Ascending aorta (tissue), 2 donors: ENCODE measurements around the gene ST6GALNAC6. TPM values are rescaled to one million over a fixed set of nuclear protein-coding genes. Genes with fewer than 3 reads are reported as not detected.

Experiments used
- DNase-seq, 2 donors: peaks; one replicate each; pipeline ENCODE4 v3.0.0-alpha.2; 2019; ENCODE audit warnings: low spot score in 2 of 2
- H3K27ac ChIP-seq, 2 donors: fragments of 200-600 bp; sonication (generic); one replicate each; pipeline ENCODE4 v1.5.1; 2016 to 2017; ENCODE audit warnings: mild to moderate bottlenecking in 1 of 2
- H3K27me3 ChIP-seq: fragments of 200-600 bp; sonication (generic); one replicate; pipeline ENCODE4 v1.5.1; 2017
- H3K36me3 ChIP-seq, 2 donors: fragments of 200-600 bp; sonication (generic); one replicate each; pipeline ENCODE4 v1.5.1; 2016
- H3K4me1 ChIP-seq, 2 donors: fragments of 200-600 bp; sonication (generic); one replicate each; pipeline ENCODE4 v1.5.1; 2016 to 2017; ENCODE audit warnings: mild to moderate bottlenecking in 1 of 2
- H3K4me3 ChIP-seq, 2 donors: fragments of 200-600 bp; sonication (generic); one replicate each; pipeline ENCODE4 v1.5.1; 2016 to 2017; ENCODE audit warnings: mild to moderate bottlenecking in 1 of 2
- H3K9me3 ChIP-seq, 2 donors: fragments of 200-600 bp; sonication (generic); one replicate each; pipeline ENCODE4 v1.5.1; 2016
- intact Hi-C: fragments of 100-400 bp; cut with DNase I; formaldehyde crosslinking; loops from one replicate; pipeline ENCODE4 v1.15.1; 2023
- total RNA-seq: library from RNA; depleted of rRNA; stranded (reverse); fragments of >200 nt; gene quantifications from one replicate; pipeline ENCODE4 v1.1.0, GENCODE V29; 2016
- TF ChIP-seq, protein P1 (sequence below), 3 experiments: fragments of 200-600 bp in 2 of 3; fragments of 450-650 bp in 1 of 3; sonication (generic) in 2 of 3; IDR thresholded peaks; one replicate each; pipeline ENCODE4 v1.5.1; 2016 to 2019; ENCODE audit warnings: antibody characterized with exemption in 3 of 3, mild to moderate bottlenecking in 1 of 3, moderate library complexity in 1 of 3

The ST6GALNAC6 gene
- total RNA-seq, 1 donor from 2014 or later: 172 TPM

DNA sequence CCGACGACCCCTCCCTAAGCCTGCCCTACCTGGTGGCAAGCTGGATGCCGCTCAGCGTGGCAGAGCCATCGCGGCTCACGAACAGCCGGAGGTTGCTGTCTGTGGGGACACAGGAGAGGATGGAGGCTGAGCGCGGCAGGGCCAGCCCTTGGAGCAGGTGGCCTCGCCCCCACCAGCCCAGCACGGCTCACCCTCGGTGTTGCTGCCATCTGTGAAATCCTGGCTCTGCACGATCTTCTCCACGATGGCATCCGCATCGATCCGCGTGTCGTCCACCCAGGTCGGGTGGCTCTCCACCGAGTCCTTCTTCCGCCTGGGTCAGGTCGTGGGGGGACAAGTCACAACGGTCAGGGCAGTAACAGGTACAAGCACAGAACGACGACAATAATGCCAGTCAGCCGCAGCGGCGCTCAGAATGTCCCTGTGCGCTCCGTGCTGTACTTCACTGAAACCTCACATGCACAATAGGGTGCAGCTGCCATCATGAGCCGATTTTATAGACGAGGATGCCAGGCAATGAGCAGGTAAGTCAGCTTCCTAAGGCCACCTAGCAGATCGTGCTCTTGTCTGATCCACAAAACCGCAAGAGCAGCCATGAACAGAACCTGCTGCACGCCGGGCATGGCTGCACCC, 45.3 kb upstream of the ST6GALNAC6 start:
- Histone ChIP-seq H3K36me3 (peaks cover 15 to 25% of the 10 kb centered on the region in 2 donors), H3K4me1 (peaks cover 0 to 4% of the 10 kb centered on the region in 2 donors), H3K4me3 (no peak overlapping the region), H3K9me3 (no peaks in the 10 kb centered on the region), H3K27ac (no peak overlapping the region), H3K27me3 (no peaks in the 10 kb centered on the region)
- intact Hi-C loops: loop anchor here (2.0 kb wide), 1 partner anchor 172 kb away; no protein-coding TSS in a partner anchor
- TF ChIP-seq, protein P1, sequence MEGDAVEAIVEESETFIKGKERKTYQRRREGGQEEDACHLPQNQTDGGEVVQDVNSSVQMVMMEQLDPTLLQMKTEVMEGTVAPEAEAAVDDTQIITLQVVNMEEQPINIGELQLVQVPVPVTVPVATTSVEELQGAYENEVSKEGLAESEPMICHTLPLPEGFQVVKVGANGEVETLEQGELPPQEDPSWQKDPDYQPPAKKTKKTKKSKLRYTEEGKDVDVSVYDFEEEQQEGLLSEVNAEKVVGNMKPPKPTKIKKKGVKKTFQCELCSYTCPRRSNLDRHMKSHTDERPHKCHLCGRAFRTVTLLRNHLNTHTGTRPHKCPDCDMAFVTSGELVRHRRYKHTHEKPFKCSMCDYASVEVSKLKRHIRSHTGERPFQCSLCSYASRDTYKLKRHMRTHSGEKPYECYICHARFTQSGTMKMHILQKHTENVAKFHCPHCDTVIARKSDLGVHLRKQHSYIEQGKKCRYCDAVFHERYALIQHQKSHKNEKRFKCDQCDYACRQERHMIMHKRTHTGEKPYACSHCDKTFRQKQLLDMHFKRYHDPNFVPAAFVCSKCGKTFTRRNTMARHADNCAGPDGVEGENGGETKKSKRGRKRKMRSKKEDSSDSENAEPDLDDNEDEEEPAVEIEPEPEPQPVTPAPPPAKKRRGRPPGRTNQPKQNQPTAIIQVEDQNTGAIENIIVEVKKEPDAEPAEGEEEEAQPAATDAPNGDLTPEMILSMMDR (IDR thresholded peaks at IDR 0.05): no peak
- DNase-seq: no peak

DNA sequence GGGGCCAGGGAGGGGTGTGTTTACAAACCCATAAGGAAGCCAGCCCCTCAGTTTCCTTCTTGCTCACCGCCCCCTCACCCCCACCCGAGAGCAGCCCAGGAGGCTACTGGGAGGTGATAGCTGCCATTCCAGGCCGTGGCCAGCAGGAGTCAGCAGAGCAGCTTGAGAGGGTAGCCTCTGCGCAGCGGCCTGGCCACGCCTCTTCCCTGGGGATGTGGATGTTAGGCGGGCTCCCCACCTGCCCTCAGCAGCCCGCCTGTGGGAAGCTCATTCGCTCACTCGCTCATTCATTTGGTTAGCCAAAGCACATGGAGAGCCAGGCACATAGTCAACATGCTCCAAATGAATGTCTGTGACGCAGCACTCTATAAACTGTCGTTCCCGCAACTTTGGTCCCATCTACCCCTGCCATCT, 44.3 kb upstream of the ST6GALNAC6 start:
- peaks cover 15 to 25% of the 10 kb centered on the region in 2 donors for H3K36me3 ChIP-seq

GRCh38 chr9:127943011-127943662, 43.7 kb upstream of the ST6GALNAC6 start:
- intact Hi-C loops: loop anchor here (1.0 to 2.0 kb wide), 3 partner anchors 20 to 92 kb away; partner anchors contain the start of gene EEIG1
- TF ChIP-seq, protein P1 (IDR thresholded peaks at IDR 0.05): no peak
- no peak for DNase-seq
- Histone ChIP-seq H3K4me3 (no peak overlapping the region), H3K9me3 (no peaks in the 10 kb centered on the region), H3K27me3 (no peaks in the 10 kb centered on the region), H3K4me1 (peaks cover 3 to 4% of the 10 kb centered on the region in 2 donors), H3K27ac (no peak overlapping the region), H3K36me3 (peaks cover 15 to 25% of the 10 kb centered on the region in 2 donors)

More for the DNA sequence above, 44.3 kb upstream of the ST6GALNAC6 start:
- no peak overlapping the region for H3K4me3 ChIP-seq
- peak in 1 of 2 donors; percentile 90 for DNase-seq
- H3K9me3 ChIP-seq: no peaks in the 10 kb centered on the region
- no peaks in the 10 kb centered on the region for H3K27me3 ChIP-seq
- intact Hi-C loops: loop anchor here (1.0 to 2.0 kb wide), 4 partner anchors 19 to 173 kb away; partner anchors contain the start of gene EEIG1
- TF ChIP-seq, protein P1 (IDR thresholded peaks at IDR 0.05): peak; percentile 91 to 97 (median 96)
- peaks cover 0 to 4% of the 10 kb centered on the region in 2 donors for H3K4me1 ChIP-seq
- H3K27ac ChIP-seq: no peak overlapping the region

- intact Hi-C loops: loop anchor here (1.0 to 2.0 kb wide), 3 partner anchors 20 to 93 kb away; partner anchors contain the start of gene EEIG1
- Histone ChIP-seq H3K4me1 (peaks cover 4 to 5% of the 10 kb centered on the region in 2 donors), H3K27me3 (no peaks in the 10 kb centered on the region), H3K9me3 (no peaks in the 10 kb centered on the region), H3K36me3 (peaks cover 12 to 25% of the 10 kb centered on the region in 2 donors), H3K4me3 (no peak overlapping the region), H3K27ac (no peak overlapping the region)
- TF ChIP-seq, protein P1 (IDR thresholded peaks at IDR 0.05): peak; percentile 86 to 91 (median 87)
- peak in 1 of 2 donors; percentile 82 for DNase-seq
Observed at GRCh38 chr9:127942216-127943010, 43.0 kb upstream of the ST6GALNAC6 start.

DNA sequence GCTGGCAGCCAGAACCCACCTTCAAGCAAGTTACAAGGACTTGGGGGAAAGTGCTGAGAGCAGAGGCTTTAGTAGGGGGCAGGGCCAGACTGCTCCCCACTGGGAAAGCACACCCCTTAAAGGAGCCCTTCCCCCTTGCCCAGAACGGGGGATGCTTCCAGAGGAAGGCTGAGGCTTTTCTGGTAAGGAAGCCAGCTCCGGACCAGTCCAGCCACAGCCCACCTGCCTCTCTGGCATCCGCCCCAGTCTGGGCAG, 42.5 kb upstream of the ST6GALNAC6 start:
- H3K4me3 ChIP-seq: no peak overlapping the region
- H3K4me1 ChIP-seq: peaks cover 7 to 8% of the 10 kb centered on the region in 2 donors
- H3K27me3 ChIP-seq: no peaks in the 10 kb centered on the region
- H3K27ac ChIP-seq: no peak overlapping the region
- no peaks in the 10 kb centered on the region for H3K9me3 ChIP-seq
- peaks cover 11 to 25% of the 10 kb centered on the region in 2 donors for H3K36me3 ChIP-seq
- TF ChIP-seq, protein P1 (IDR thresholded peaks at IDR 0.05): no peak
- intact Hi-C loops: loop anchor here (2.0 kb wide), 2 partner anchors 21 to 39 kb away; partner anchors contain the start of gene EEIG1
- DNase-seq: no peak
